HS-5 (cell line): ENCODE data around the gene PCDHA2.
"Not testable (repeated sequence)": the region's sequence is repeated elsewhere in the genome, so short reads cannot be mapped to it uniquely, and the experiment has no call there.

Source experiments
- DNase-seq: peaks from one replicate; pipeline ENCODE4 v3.0.0-alpha.2; 2012; ENCODE audit warnings: low read depth

PCDHA2 gene

GRCh38 chr5:140821375-140822280 is 27.0 kb downstream of the PCDHA2 start, which contains the start of gene PCDHA5:
Gene PCDHA5, plus strand, starts transcription at chr5:140821613.
- DNase-seq = no peak

DNA sequence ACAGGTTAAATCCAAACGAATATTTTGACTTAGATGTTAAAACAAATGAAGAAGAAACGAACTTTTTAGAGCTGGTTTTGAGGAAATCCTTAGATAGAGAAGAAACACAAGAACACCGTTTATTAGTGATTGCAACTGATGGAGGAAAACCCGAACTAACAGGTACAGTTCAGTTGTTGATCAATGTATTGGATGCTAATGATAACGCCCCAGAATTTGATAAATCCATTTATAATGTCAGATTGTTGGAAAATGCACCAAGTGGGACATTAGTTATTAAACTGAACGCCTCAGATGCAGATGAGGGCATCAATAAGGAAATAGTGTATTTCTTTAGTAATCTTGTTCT is 27.6 kb downstream of the PCDHA2 start:
- no peak for DNase-seq

DNA sequence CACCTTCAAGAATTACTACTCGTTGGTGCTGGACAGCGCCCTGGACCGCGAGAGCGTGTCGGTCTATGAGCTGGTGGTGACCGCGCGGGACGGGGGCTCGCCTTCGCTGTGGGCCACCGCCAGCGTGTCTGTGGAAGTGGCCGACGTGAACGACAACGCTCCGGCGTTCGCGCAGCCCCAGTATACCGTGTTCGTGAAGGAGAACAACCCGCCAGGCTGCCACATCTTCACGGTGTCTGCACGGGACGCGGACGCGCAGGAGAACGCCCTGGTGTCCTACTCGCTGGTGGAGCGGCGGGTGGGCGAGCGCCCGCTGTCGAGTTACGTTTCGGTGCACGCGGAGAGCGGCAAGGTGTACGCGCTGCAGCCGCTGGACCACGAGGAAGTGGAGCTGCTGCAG is 28.3 kb downstream of the PCDHA2 start:
- DNase-seq = not testable (repeated sequence)

GRCh38 chr5:140823475-140823874 is 28.8 kb downstream of the PCDHA2 start:
- DNase-seq = no peak

DNA sequence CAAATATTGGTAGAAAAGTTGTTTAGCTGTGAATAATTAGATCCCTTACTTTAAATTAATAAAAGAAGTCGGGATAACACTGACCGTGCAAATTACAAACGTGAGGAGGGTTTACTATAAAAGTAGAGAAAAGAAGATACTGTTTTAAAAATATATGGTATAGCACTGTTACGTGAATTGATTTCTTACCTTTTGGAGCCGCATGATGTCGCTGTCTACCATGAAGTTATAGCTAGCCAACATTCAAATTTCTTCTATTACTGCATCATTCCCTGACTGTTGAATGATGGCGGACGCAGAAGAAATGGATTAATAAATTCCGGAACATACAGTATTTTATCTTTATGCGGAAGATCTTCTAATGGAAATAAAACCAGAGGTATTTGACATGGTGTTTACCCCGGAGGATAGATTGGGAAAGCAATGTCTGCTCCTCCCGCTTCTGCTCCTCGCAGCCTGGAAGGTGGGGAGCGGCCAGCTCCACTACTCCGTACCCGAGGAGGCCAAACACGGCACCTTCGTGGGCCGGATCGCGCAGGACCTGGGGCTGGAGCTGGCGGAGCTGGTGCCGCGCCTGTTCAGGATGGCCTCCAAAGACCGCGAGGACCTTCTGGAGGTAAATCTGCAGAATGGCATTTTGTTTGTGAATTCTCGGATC is 33.2 kb downstream of the PCDHA2 start, which contains the start of gene PCDHA6:
PCDHA6 (plus strand) TSS at position 257 of the 658 bp plus-strand sequence; CDS start at position 389, 132 bp downstream.
- no peak for DNase-seq

- no peak for DNase-seq
Observed at GRCh38 chr5:140828362-140828737, 33.7 kb downstream of the PCDHA2 start.

DNA sequence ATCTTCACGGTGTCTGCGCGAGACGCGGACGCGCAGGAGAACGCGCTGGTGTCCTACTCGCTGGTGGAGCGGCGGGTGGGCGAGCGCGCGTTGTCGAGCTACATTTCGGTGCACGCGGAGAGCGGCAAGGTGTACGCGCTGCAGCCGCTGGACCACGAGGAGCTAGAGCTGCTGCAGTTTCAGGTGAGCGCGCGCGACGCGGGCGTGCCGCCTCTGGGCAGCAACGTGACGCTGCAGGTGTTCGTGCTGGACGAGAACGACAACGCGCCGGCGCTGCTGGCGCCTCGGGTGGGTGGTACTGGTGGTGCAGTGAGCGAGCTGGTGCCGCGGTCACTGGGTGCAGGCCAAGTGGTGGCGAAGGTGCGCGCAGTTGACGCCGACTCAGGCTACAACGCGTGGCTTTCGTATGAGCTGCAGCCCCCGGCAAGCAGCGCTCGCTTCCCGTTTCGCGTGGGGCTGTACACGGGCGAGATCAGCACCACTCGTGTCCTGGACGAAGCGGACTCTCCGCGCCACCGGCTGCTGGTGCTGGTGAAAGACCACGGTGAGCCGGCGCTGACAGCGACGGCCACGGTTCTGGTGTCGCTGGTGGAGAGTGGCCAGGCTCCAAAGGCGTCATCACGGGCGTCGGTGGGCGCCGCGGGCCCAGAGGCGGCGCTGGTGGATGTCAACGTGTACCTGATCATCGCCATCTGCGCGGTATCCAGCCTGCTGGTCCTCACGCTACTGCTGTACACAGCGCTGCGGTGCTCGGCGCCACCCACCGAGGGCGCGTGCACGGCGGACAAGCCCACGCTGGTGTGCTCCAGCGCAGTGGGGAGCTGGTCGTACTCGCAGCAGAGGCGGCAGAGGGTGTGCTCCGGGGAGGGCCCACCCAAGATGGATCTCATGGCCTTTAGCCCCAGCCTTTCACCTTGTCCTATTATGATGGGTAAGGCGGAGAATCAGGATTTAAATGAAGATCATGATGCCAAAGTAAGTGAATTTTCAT is 35.2 kb downstream of the PCDHA2 start:
- not testable (repeated sequence) for DNase-seq

GRCh38 chr5:140833993-140834392 is 39.3 kb downstream of the PCDHA2 start, which contains the start of gene PCDHA7:
Gene PCDHA7, plus strand, starts transcription at chr5:140834269. Its CDS starts 115 bp downstream, at chr5:140834384.
- no peak for DNase-seq

GRCh38 chr5:140834439-140835008 is 39.9 kb downstream of the PCDHA2 start:
- not testable (repeated sequence) for DNase-seq

DNA sequence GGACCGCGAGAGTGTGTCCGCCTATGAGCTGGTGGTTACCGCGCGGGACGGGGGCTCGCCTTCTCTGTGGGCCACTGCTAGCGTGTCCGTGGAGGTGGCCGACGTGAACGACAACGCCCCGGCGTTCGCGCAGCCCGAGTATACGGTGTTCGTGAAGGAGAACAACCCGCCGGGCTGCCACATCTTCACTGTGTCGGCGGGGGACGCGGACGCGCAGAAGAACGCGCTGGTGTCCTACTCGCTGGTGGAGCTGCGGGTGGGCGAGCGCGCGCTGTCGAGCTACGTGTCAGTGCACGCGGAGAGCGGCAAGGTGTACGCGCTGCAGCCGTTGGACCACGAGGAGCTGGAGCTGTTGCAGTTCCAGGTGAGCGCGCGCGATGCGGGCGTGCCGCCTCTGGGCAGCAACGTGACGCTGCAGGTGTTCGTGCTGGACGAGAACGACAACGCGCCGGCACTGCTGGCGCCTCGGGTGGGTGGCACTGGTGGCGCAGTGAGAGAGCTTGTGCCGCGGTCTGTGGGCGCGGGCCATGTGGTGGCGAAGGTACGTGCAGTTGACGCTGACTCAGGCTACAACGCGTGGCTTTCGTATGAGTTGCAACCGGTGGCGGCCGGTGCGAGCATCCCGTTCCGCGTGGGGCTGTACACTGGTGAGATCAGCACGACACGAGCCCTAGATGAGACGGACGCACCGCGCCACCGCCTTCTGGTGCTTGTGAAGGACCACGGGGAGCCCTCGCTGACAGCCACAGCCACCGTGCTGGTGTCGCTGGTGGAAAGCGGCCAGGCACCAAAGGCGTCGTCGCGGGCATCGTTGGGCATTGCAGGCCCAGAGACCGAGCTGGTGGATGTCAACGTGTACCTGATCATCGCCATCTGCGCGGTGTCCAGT is 41.2 kb downstream of the PCDHA2 start:
- no peak for DNase-seq

DNA sequence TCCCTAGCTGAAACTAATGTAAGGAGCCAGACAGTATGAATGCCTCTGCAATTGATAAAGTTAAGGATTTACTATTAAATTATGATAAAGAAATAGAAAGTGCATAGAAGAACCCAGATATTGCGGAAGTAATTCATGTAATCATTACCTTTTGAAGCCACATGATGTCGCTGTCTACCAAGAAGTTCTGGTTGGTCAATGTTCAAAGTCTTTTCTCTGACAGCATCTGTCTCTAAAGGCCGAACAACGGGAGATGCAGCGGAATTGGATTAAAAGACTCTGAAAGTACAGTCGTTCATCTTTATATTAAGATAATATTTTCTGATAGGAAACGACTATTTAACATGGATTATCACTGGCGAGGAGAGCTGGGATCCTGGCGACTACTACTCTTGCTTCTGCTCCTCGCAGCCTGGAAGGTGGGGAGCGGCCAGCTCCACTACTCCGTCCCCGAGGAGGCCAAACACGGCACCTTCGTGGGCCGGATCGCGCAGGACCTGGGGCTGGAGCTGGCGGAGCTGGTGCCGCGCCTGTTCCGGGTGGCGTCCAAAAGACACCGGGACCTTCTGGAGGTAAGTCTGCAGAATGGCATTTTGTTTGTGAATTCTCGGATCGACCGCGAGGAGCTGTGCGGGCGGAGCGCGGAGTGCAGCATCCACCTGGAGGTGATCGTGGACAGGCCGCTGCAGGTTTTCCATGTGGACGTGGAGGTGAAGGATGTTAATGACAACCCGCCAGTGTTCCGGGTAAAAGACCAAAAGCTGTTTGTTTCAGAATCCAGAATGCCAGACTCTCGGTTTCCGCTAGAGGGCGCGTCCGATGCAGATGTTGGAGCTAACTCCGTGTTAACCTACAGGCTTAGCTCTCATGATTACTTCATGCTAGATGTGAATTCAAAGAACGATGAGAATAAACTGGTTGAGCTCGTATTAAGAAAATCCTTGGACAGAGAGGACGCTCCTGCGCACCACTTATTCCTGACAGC is 46.6 kb downstream of the PCDHA2 start, which contains the start of gene PCDHA8:
PCDHA8 (plus strand) TSS at position 210 of the 985 bp plus-strand sequence; CDS start at position 345, 135 bp downstream.
- no peak for DNase-seq

DNA sequence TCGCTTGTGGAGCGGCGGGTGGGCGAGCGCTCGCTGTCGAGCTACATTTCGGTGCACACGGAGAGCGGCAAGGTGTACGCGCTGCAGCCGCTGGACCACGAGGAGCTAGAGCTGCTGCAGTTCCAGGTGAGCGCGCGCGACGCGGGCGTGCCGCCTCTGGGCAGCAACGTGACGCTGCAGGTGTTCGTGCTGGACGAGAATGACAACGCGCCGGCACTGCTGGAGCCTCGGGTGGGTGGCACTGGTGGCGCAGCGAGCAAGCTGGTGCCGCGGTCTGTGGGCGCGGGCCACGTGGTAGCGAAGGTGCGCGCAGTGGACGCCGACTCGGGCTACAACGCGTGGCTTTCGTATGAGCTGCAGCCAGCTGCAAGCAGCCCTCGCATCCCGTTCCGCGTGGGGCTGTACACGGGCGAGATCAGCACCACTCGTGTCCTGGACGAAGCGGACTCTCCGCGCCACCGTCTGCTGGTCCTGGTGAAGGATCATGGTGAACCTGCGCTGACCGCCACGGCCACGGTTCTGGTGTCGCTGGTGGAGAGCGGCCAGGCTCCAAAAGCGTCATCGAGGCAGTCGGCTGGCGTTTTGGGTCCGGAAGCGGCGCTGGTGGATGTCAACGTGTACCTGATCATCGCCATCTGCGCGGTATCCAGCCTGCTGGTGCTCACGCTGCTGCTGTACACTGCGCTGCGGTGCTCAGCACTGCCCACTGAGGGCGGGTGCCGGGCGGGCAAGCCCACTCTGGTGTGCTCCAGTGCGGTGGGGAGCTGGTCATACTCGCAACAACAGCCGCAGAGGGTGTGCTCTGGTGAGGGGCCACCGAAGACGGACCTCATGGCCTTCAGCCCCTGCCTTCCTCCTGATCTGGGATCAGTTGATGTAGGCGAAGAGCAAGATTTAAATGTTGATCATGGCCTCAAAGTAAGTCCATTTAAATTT is 48.4 kb downstream of the PCDHA2 start:
- no peak for DNase-seq
